ENCODE data around the gene CIB4. TPM values are rescaled to one million over a fixed set of nuclear protein-coding genes. Genes with fewer than 3 reads are reported as not detected.

CIB4 gene
- total RNA-seq, 1 experiment from 2014 or later = not detected

DNA sequence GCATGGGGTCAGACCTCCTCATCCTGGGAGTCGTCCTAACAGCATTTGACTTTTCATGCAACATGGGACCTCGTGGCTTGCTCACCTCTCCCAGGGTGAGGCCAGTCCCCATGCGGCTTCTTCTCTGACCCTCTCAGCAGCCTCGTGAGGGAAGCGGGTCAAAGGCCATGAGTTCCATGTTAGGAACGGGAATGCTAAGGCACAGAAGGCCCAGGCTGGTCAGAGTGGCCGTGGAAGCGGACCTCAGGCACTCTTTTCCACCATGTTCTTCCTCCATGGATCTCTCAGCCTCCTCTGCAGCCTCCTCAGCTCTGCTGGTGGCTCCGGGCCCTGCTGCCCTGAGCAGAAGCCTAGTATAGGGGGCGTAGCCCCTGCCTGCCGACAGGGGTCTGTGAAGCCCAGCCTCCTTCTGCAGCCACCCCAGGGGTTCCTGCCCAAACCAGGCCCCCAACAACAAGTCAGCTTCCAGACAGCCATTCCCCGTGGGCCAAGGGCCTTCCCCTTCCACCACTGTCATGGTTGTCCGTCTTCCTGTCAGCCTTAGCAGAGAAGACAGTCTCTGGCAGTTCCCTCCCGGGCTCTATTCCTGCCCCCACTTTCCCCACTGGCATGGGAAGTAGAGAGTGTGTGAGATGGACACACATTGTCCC is 103.2 kb downstream of the CIB4 start:
- no peak overlapping the region for H3K4me3 ChIP-seq (ENCODE audit: low read length)
- H3K9me3 ChIP-seq (ENCODE audit: low read length) = no peaks in the 10 kb centered on the region
- no peak for DNase-seq
- H3K4me2 ChIP-seq (ENCODE audit: low read depth, low read length, poor library complexity, severe bottlenecking) = no peak overlapping the region
- no peaks in the 10 kb centered on the region for H3K9me2 ChIP-seq (replicated peaks; ENCODE audit: insufficient read depth, low read length)
- H3K27me3 ChIP-seq (ENCODE audit: low read length) = no peaks in the 10 kb centered on the region
- no peaks in the 10 kb centered on the region for H4K20me1 ChIP-seq (ENCODE audit: insufficient read depth, low read depth, low read length)
- H3K79me2 ChIP-seq (ENCODE audit: low read length) = no peaks in the 10 kb centered on the region
- no peak overlapping the region for H3K27ac ChIP-seq (ENCODE audit: low read length)
- H3K9ac ChIP-seq (ENCODE audit: low read length) = no peak overlapping the region
- no peak overlapping the region for H2AFZ ChIP-seq (ENCODE audit: low read length)
- H3K4me1 ChIP-seq (ENCODE audit: low read length) = peaks cover 8% of the 10 kb centered on the region
- no peaks in the 10 kb centered on the region for H3K36me3 ChIP-seq (ENCODE audit: insufficient read depth, low read length)

DNA sequence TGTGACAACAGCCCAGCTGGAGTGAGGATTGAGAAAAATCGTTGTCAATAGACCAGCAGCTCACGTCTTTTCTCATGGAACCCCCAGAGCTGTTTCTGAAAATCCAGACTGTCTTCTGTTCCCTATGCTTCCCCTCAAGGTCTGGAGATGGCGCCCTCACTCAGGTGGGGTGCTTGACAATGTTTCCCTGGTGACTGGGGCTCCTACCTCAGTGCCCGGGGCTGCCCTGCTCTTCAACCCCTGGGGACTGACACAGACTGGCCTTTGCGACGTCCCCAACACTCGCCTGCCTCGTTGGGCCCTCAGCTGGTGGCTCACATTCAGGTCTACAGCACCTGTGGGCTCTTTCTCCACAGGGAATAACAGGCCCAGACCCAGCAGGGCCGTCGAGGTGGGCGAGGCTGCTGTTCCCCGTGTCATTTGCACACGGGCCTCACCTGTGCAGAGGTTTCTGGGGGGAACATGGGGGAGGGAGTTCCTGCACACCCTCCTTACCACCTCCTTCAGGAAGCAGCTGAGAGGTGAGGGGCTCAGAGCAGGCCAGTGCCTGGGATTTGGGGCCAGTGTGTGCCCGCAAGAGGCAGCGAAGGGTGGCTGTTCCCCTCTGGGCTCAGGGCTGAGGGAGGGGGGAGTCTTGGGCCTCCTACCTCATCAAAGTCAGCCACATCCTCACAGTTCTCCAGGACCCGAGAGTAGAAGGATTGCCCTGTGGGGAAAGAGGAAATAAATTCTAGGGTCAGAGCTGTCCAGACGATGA is 103.9 kb downstream of the CIB4 start:
- Histone ChIP-seq H2AFZ (ENCODE audit: low read length) (no peak overlapping the region), H3K27me3 (ENCODE audit: low read length) (no peaks in the 10 kb centered on the region), H3K9me3 (ENCODE audit: low read length) (no peaks in the 10 kb centered on the region), H3K79me2 (ENCODE audit: low read length) (no peaks in the 10 kb centered on the region), H3K36me3 (ENCODE audit: insufficient read depth, low read length) (no peaks in the 10 kb centered on the region), H3K4me2 (ENCODE audit: low read depth, low read length, poor library complexity, severe bottlenecking) (no peak overlapping the region), H3K4me3 (ENCODE audit: low read length) (no peak overlapping the region), H3K9ac (ENCODE audit: low read length) (no peak overlapping the region), H4K20me1 (ENCODE audit: insufficient read depth, low read depth, low read length) (no peaks in the 10 kb centered on the region), H3K4me1 (ENCODE audit: low read length) (peaks cover 8% of the 10 kb centered on the region), H3K9me2 (replicated peaks; ENCODE audit: insufficient read depth, low read length) (no peaks in the 10 kb centered on the region), H3K27ac (ENCODE audit: low read length) (no peak overlapping the region)
- no peak for DNase-seq

DNA sequence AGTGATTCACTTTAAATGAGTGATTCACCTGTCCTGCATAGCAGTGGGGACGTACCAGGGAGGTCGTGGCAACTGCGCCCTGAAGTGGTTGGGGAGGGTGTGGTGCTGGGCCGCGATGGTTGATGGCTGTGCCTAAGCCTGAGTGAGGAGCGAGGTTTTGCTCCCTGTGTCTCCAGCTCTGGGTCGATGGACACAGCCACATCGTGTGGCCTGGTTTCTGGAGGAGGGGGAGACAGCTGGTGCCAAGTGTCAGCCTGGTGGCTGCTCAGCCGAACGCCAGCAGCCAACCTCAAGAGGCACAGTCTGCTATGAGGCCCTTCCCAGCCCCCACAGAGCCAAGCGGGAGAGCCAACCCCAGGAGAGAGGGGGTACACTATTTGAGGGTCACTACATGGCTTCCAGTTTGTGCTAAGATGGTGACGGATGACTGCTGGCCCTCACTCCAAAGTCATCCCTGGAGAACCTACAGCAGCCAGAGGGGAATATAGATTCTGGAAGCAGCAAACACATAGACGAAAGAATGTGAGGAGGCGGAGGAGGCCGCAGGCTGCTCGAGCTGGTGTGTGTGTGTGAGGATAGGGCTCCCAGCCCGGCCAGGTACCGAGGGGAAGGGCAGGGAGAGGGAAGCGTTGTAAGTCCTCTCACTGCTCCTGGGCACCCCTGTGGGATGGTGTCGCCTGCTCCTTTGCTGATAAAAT is 104.6 kb downstream of the CIB4 start:
- H4K20me1 ChIP-seq (ENCODE audit: insufficient read depth, low read depth, low read length) = no peaks in the 10 kb centered on the region
- no peaks in the 10 kb centered on the region for H3K79me2 ChIP-seq (ENCODE audit: low read length)
- no peaks in the 10 kb centered on the region for H3K9me3 ChIP-seq (ENCODE audit: low read length)
- H3K27ac ChIP-seq (ENCODE audit: low read length) = no peak overlapping the region
- H2AFZ ChIP-seq (ENCODE audit: low read length) = no peak overlapping the region
- H3K4me2 ChIP-seq (ENCODE audit: low read depth, low read length, poor library complexity, severe bottlenecking) = no peak overlapping the region
- H3K4me3 ChIP-seq (ENCODE audit: low read length) = no peak overlapping the region
- peaks cover 8% of the 10 kb centered on the region for H3K4me1 ChIP-seq (ENCODE audit: low read length)
- H3K27me3 ChIP-seq (ENCODE audit: low read length) = no peaks in the 10 kb centered on the region
- no peak overlapping the region for H3K9ac ChIP-seq (ENCODE audit: low read length)
- no peak for DNase-seq
- H3K36me3 ChIP-seq (ENCODE audit: insufficient read depth, low read length) = no peaks in the 10 kb centered on the region
- no peaks in the 10 kb centered on the region for H3K9me2 ChIP-seq (replicated peaks; ENCODE audit: insufficient read depth, low read length)

DNA sequence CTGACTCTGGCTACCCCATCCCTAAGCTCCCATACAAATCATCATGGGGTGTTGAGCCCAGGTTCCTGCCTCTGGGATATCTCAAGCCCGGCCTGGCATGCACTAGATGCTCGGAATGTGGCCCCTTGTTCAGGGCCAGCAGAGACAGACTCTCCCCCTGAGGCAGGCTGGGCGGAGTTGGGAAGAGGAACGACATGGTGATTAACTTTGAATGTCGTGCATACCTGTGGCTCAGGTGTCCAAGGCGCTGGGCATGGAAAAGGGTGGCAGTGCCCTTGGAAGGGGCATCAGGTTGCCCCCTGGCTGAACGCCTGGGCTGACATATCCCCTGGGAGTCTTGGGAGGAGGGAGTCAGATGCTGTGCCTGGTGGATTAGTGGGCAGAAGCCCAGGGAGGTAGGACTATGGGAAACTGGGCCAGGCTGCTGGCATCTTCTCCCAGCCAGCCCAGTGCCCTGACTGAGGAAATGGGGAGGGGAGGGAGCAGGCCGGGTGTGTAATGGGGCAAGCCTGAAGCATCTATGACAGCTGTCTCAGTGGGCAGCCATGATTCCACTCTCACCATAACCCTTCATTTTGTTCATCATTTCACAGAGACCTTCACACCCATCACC is 105.4 kb downstream of the CIB4 start:
- Histone ChIP-seq H3K27me3 (ENCODE audit: low read length) (no peaks in the 10 kb centered on the region), H3K9me3 (ENCODE audit: low read length) (no peaks in the 10 kb centered on the region), H3K27ac (ENCODE audit: low read length) (no peak overlapping the region), H3K4me1 (ENCODE audit: low read length) (peaks cover 8% of the 10 kb centered on the region), H3K4me2 (ENCODE audit: low read depth, low read length, poor library complexity, severe bottlenecking) (no peak overlapping the region), H3K4me3 (ENCODE audit: low read length) (no peak overlapping the region), H3K9ac (ENCODE audit: low read length) (no peak overlapping the region), H3K9me2 (replicated peaks; ENCODE audit: insufficient read depth, low read length) (no peaks in the 10 kb centered on the region), H2AFZ (ENCODE audit: low read length) (no peak overlapping the region), H3K79me2 (ENCODE audit: low read length) (no peaks in the 10 kb centered on the region), H3K36me3 (ENCODE audit: insufficient read depth, low read length) (no peaks in the 10 kb centered on the region), H4K20me1 (ENCODE audit: insufficient read depth, low read depth, low read length) (no peaks in the 10 kb centered on the region)
- DNase-seq = no peak

DNA sequence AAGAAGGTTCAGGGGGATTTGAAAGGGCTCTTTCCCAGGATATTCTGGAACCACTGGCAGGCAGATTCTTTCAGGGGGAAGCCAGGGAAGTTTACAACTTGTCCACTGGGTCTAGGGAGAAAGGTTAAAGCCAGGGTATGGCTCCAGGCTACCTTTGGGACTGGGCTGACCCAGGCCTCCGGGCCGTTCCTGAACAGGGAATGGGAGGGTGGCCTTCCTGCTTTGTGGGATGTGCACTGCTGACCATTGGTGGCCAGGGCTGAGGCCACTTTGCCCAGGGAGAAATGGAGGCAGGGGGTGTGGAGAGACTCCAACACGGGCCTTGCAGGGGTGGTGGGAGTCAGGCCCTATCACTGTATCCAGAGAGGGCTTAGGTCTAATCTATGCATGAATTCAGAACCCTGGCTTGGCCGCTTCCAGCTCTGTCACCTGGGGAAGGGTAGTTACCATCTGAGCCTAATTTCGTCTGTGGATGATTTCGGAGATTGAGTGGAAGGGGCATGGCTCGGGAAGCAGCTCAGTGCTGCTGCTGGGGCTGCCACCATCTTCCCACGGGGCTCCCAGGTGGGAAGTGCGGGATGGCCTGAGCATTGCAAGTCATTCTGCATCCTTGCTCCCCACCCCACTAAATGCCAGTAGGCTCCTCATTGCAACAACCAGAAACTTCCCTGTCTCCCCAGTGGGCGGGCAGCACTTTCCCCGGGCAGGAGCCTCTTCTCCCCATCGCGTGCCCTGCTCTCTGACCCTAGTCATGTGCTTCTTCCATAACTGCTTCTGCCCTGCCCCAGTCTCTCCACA is 106.1 kb downstream of the CIB4 start:
- H3K9ac ChIP-seq (ENCODE audit: low read length) = no peak overlapping the region
- no peak overlapping the region for H3K4me3 ChIP-seq (ENCODE audit: low read length)
- no peak overlapping the region for H2AFZ ChIP-seq (ENCODE audit: low read length)
- no peak overlapping the region for H3K27ac ChIP-seq (ENCODE audit: low read length)
- H3K4me2 ChIP-seq (ENCODE audit: low read depth, low read length, poor library complexity, severe bottlenecking) = no peak overlapping the region
- no peak for DNase-seq
- H4K20me1 ChIP-seq (ENCODE audit: insufficient read depth, low read depth, low read length) = no peaks in the 10 kb centered on the region
- peaks cover 8% of the 10 kb centered on the region for H3K4me1 ChIP-seq (ENCODE audit: low read length)
- H3K79me2 ChIP-seq (ENCODE audit: low read length) = no peaks in the 10 kb centered on the region
- H3K27me3 ChIP-seq (ENCODE audit: low read length) = no peaks in the 10 kb centered on the region
- no peaks in the 10 kb centered on the region for H3K36me3 ChIP-seq (ENCODE audit: insufficient read depth, low read length)
- H3K9me2 ChIP-seq (replicated peaks; ENCODE audit: insufficient read depth, low read length) = no peaks in the 10 kb centered on the region
- H3K9me3 ChIP-seq (ENCODE audit: low read length) = no peaks in the 10 kb centered on the region

DNA sequence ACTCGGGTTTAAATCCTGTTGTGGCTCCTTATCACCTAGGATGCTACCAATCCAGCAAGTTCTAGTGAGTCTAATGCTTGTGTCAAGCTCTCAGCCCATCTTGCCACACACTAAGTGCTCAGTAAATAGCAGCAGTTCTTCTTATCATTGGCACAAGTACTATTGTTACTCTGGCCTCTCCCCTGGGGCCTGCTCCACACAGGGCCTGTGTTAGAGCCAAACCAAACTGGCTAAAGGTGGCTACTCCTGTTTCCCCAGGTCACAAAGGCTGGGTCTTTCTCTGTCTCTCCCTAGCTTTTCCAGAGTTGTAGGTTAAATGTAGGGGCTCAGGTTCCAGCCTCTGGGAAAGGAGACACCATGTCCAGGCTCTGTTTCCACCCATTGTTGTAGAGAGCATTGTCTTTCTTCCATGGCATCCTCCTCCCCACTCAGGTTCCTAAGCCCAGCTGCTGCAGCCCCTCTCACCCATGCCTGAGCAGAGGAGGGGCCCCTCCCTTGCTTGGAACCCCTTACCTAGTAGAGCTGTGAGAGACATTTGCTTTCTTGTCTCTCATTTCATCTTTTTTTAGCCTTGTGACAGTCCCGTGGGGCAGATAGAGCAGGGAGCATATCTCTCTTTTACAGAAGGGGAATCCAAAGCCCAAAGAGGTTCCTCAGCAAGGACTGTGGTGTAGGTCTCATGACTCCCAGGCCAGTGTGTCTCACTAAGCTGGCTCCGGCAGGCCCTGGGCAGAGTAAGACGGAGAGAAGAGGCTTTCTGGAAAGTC is 106.9 kb downstream of the CIB4 start:
- no peaks in the 10 kb centered on the region for H3K36me3 ChIP-seq (ENCODE audit: insufficient read depth, low read length)
- no peak for DNase-seq
- H2AFZ ChIP-seq (ENCODE audit: low read length) = no peak overlapping the region
- H3K4me1 ChIP-seq (ENCODE audit: low read length) = peaks cover 8% of the 10 kb centered on the region
- no peak overlapping the region for H3K9ac ChIP-seq (ENCODE audit: low read length)
- H3K79me2 ChIP-seq (ENCODE audit: low read length) = no peaks in the 10 kb centered on the region
- H4K20me1 ChIP-seq (ENCODE audit: insufficient read depth, low read depth, low read length) = no peaks in the 10 kb centered on the region
- H3K4me3 ChIP-seq (ENCODE audit: low read length) = no peak overlapping the region
- no peaks in the 10 kb centered on the region for H3K27me3 ChIP-seq (ENCODE audit: low read length)
- no peaks in the 10 kb centered on the region for H3K9me2 ChIP-seq (replicated peaks; ENCODE audit: insufficient read depth, low read length)
- H3K4me2 ChIP-seq (ENCODE audit: low read depth, low read length, poor library complexity, severe bottlenecking) = no peak overlapping the region
- no peaks in the 10 kb centered on the region for H3K9me3 ChIP-seq (ENCODE audit: low read length)
- no peak overlapping the region for H3K27ac ChIP-seq (ENCODE audit: low read length)

DNA sequence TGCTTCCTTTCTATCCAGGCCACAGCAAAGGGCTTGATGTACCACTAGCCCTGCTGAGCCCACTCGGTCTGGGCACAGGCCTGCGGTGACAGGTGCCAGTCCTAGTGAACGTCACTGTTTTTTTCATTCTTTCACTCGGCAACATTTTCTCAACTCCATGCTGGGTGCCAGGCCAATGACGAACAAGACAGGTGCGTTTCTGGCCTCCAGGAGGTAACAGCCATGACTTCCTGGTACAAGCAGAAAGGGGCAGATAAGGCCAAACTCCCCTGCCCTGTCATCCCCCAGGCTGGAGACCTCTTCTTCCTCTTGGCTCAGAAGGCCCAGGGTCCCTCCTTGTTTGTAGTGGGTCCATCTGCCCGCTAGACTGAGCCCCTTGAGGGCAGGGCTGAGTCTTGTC is 107.5 kb downstream of the CIB4 start:
- H3K36me3 ChIP-seq (ENCODE audit: insufficient read depth, low read length) = no peaks in the 10 kb centered on the region

More for the DNA sequence above, 107.5 kb downstream of the CIB4 start:
- DNase-seq = no peak
- H4K20me1 ChIP-seq (ENCODE audit: insufficient read depth, low read depth, low read length) = no peaks in the 10 kb centered on the region
- no peak overlapping the region for H3K27ac ChIP-seq (ENCODE audit: low read length)
- no peak overlapping the region for H3K4me2 ChIP-seq (ENCODE audit: low read depth, low read length, poor library complexity, severe bottlenecking)
- peaks cover 8% of the 10 kb centered on the region for H3K4me1 ChIP-seq (ENCODE audit: low read length)
- H3K4me3 ChIP-seq (ENCODE audit: low read length) = no peak overlapping the region
- H3K79me2 ChIP-seq (ENCODE audit: low read length) = no peaks in the 10 kb centered on the region
- H2AFZ ChIP-seq (ENCODE audit: low read length) = no peak overlapping the region
- H3K9me2 ChIP-seq (replicated peaks; ENCODE audit: insufficient read depth, low read length) = no peaks in the 10 kb centered on the region
- H3K27me3 ChIP-seq (ENCODE audit: low read length) = no peaks in the 10 kb centered on the region
- H3K9me3 ChIP-seq (ENCODE audit: low read length) = no peaks in the 10 kb centered on the region
- no peak overlapping the region for H3K9ac ChIP-seq (ENCODE audit: low read length)

All from Karpas-422 (cell line).